Panc1 (cell line): ENCODE data around the gene TRIP4. TPM values are rescaled to one million over a fixed set of nuclear protein-coding genes. Genes with fewer than 3 reads are reported as not detected.

ENCODE experiments used
- ATAC-seq: fragments of 200-7000 bp; cut with Tn5 transposase; 2 replicates; pipeline ENCODE4 v1.9.1; 2020; ENCODE audit warnings: mild to moderate bottlenecking, moderate library complexity
- BruUV-seq: library from RNA; stranded (reverse); fragments of 400-500 nt; replicated peaks from 2 replicates; lab custom pipeline; 2021; lab: Mats Ljungman, UMichigan
- CTCF ChIA-PET: fragments of 300-600 bp; sonication (Branson Sonifier 250); formaldehyde crosslinking; loops from one replicate; lab custom pipeline; 2022; ENCODE audit warnings: antibody characterized with exemption; lab: Charles Lee
- POLR2A ChIA-PET: fragments of 300-600 bp; sonication (Branson Sonifier 250); formaldehyde crosslinking; loops from one replicate; lab custom pipeline; 2022; ENCODE audit warnings: antibody characterized with exemption; lab: Charles Lee
- DNase-seq: peaks from one replicate; pipeline ENCODE4 v3.0.0-alpha.2; 2010; ENCODE audit warnings: low read depth, low spot score
- H3K27ac ChIP-seq: 2 replicates; pipeline ENCODE4 v1.5.1; 2011; ENCODE audit warnings: mild to moderate bottlenecking, low read length, inconsistent platforms
- H3K27me3 ChIP-seq: fragments of 200-500 bp; sonication (Bioruptor generic); 2 replicates; pipeline ENCODE4 v1.6.0; 2014; ENCODE audit warnings: low read length, inconsistent platforms; ENCODE audit not compliant: control insufficient read depth, insufficient read depth
- H3K36me3 ChIP-seq: fragments of 200-500 bp; sonication (Bioruptor generic); 2 replicates; pipeline ENCODE4 v1.5.1; 2014; ENCODE audit warnings: inconsistent platforms, mild to moderate bottlenecking, low read length, moderate library complexity; ENCODE audit not compliant: control insufficient read depth, insufficient read depth
- H3K4me1 ChIP-seq: 2 replicates; pipeline ENCODE4 v1.5.1; 2011; ENCODE audit warnings: inconsistent platforms, mild to moderate bottlenecking, low read length, moderate library complexity; ENCODE audit not compliant: control insufficient read depth, insufficient read depth
- H3K4me3 ChIP-seq, 2 experiments: 2 replicates each; pipeline ENCODE4 v1.5.1; 2011 to 2012; ENCODE audit warnings: low read depth in 2 of 2, low read length in 2 of 2, mild to moderate bottlenecking in 2 of 2, inconsistent platforms in 1 of 2, moderate library complexity in 1 of 2
- H3K9me3 ChIP-seq: fragments of 200-500 bp; sonication (Bioruptor generic); 2 replicates; pipeline ENCODE4 v1.5.1; 2014; ENCODE audit warnings: low read depth, mild to moderate bottlenecking, inconsistent platforms, low read length, moderate library complexity; ENCODE audit not compliant: control insufficient read depth, insufficient read depth
- CTCF ChIP-seq: fragments of 450-650 bp; IDR thresholded peaks from 2 replicates; pipeline ENCODE4 v1.5.1; 2017; ENCODE audit warnings: mild to moderate bottlenecking
- POLR2AphosphoS5 ChIP-seq: IDR thresholded peaks from 2 replicates; pipeline ENCODE4 v1.6.1; 2012; ENCODE audit warnings: mild to moderate bottlenecking, low read depth, low read length, moderate library complexity
- REST ChIP-seq, 2 experiments: IDR thresholded peaks; 2 replicates each; pipeline ENCODE4 v1.6.1; 2011 to 2012; ENCODE audit warnings: low read depth in 2 of 2, control low read depth in 1 of 2, low read length in 1 of 2, mild to moderate bottlenecking in 1 of 2, moderate library complexity in 1 of 2; ENCODE audit not compliant: insufficient read depth in 1 of 2
- SIN3A ChIP-seq: IDR thresholded peaks from 2 replicates; pipeline ENCODE4 v1.6.1; 2012; ENCODE audit warnings: low read depth, mild to moderate bottlenecking, low read length, moderate library complexity, borderline replicate concordance; ENCODE audit not compliant: insufficient read depth
- TCF7L2 ChIP-seq: IDR thresholded peaks from 2 replicates; pipeline ENCODE4 v1.6.1; 2011; ENCODE audit warnings: mild to moderate bottlenecking, low read depth, low read length, inconsistent platforms
- in situ Hi-C: cut with HindIII; loops from 2 replicates; pipeline ENCODE4 v1.10.0; 2016; ENCODE audit warnings: low sequenced_read_pairs, low pct_unique_long_range_greater_than_20kb
- intact Hi-C: fragments of 100-400 bp; cut with micrococcal nuclease; formaldehyde crosslinking; loops from one replicate; pipeline ENCODE4 v1.10.0; 2022; ENCODE audit not compliant: unreplicated experiment
- total RNA-seq: library from RNA; stranded (reverse); gene quantifications from one replicate; pipeline ENCODE4 v1.2.1, GENCODE V29; 2021; ENCODE audit not compliant: unreplicated experiment

The TRIP4 gene
- total RNA-seq, 1 experiment from 2014 or later: 42.8 TPM

- POLR2A ChIA-PET: no interaction called here
- no peak overlapping the region for H3K27ac ChIP-seq
- TF ChIP-seq POLR2AphosphoS5 (no peak), CTCF (no peak), REST (IDR thresholded peaks at IDR 0.05; ENCODE audit: insufficient read depth in 1 of 2, low read depth in 2 of 2, low read length in 1 of 2) (no peak)
- BruUV-seq: no TSS peak
- ATAC-seq (no peak), DNase-seq (no peak)
- no peaks in the 10 kb centered on the region for H3K9me3 ChIP-seq
- intact Hi-C loops: no loop called here
- H3K27me3 ChIP-seq: no peaks in the 10 kb centered on the region
- peaks cover 5% of the 10 kb centered on the region; the same call in 1 of the 2 replicates for H3K4me1 ChIP-seq
- H3K36me3 ChIP-seq: no peaks in the 10 kb centered on the region
- H3K4me3 ChIP-seq: no peak overlapping the region
- in situ Hi-C loops: no loop called here
- CTCF ChIA-PET: no interaction called here
Measured at GRCh38 chr15:64351265-64351664, 36.4 kb upstream of the TRIP4 start.

- in situ Hi-C loops (no loop called here), intact Hi-C loops (loop anchor here (5.0 kb wide), 1 partner anchor 143 kb away; no protein-coding TSS in a partner anchor)
- Histone ChIP-seq H3K27me3 (no peaks in the 10 kb centered on the region), H3K9me3 (no peaks in the 10 kb centered on the region), H3K27ac (peak overlapping the region; percentile 86), H3K36me3 (no peaks in the 10 kb centered on the region), H3K4me3 (peak overlapping the region; percentile 73 to 97), H3K4me1 (peaks cover 9% of the 10 kb centered on the region)
- DNase-seq: no peak
- no peak for ATAC-seq
- ChIA-PET POLR2A (interaction anchor here (0.6 kb wide), 1 partner anchor 36 kb away, joined by 5 read pairs; no protein-coding TSS in a partner anchor), CTCF (no interaction called here)
- BruUV-seq: no TSS peak
- TF ChIP-seq REST (IDR thresholded peaks at IDR 0.05; ENCODE audit: insufficient read depth in 1 of 2, low read depth in 2 of 2, low read length in 1 of 2): no peak
- no peak for TF ChIP-seq CTCF
- TF ChIP-seq SIN3A: no peak
- TF ChIP-seq TCF7L2: no peak
- TF ChIP-seq POLR2AphosphoS5: no peak
Measured at GRCh38 chr15:64354688-64355344, 32.8 kb upstream of the TRIP4 start.
